GM19239 (cell line): ENCODE measurements around the gene CLASP2.
"Not testable (repeated sequence)": the region's sequence is repeated elsewhere in the genome, so short reads cannot be mapped to it uniquely, and the experiment has no call there.

ENCODE experiments used
- DNase-seq: peaks from one replicate; pipeline ENCODE4 v3.0.0; 2011; ENCODE audit warnings: low spot score; ENCODE audit not compliant: insufficient read length
- FAIRE-seq: peaks from 2 replicates; lab custom pipeline; 2011; peaks lifted over from hg19 to GRCh38; lab: Jason Lieb, UNC

CLASP2 gene

GRCh38 chr3:33474896-33475295 is 243.2 kb downstream of the CLASP2 start:
- DNase-seq = no peak
- FAIRE-seq = no peak

- FAIRE-seq (no peak), DNase-seq (no peak)
Measured at GRCh38 chr3:33473813-33474212, 244.2 kb downstream of the CLASP2 start.

- FAIRE-seq (no peak), DNase-seq (no peak)
Measured at GRCh38 chr3:33467786-33468185, 250.3 kb downstream of the CLASP2 start.

- FAIRE-seq (no peak), DNase-seq (no peak)
Measured at GRCh38 chr3:33461097-33461496, 257.0 kb downstream of the CLASP2 start.

GRCh38 chr3:33459577-33459976 is 258.5 kb downstream of the CLASP2 start:
- DNase-seq, FAIRE-seq: not testable (repeated sequence)

- DNase-seq (no peak), FAIRE-seq (no peak)
Measured at GRCh38 chr3:33458446-33458845, 259.6 kb downstream of the CLASP2 start.

GRCh38 chr3:33456756-33457155 is 261.3 kb downstream of the CLASP2 start:
- FAIRE-seq (no peak), DNase-seq (no peak)

GRCh38 chr3:33453331-33453761 is 264.7 kb downstream of the CLASP2 start:
- no peak for DNase-seq
- FAIRE-seq = no peak

GRCh38 chr3:33451994-33452393 is 266.1 kb downstream of the CLASP2 start:
- FAIRE-seq, DNase-seq: not testable (repeated sequence)

GRCh38 chr3:33447958-33448357 is 270.1 kb downstream of the CLASP2 start:
- DNase-seq (no peak), FAIRE-seq (no peak)

GRCh38 chr3:33447256-33447625 is 270.8 kb downstream of the CLASP2 start:
- DNase-seq, FAIRE-seq: not testable (repeated sequence)
